Fibroblast of gingiva (primary cell): ENCODE measurements around the gene FHAD1.

Experiments used
- DNase-seq: peaks from one replicate; pipeline ENCODE4 v3.0.0-alpha.2; 2011; ENCODE audit warnings: low read depth

FHAD1 gene

DNA sequence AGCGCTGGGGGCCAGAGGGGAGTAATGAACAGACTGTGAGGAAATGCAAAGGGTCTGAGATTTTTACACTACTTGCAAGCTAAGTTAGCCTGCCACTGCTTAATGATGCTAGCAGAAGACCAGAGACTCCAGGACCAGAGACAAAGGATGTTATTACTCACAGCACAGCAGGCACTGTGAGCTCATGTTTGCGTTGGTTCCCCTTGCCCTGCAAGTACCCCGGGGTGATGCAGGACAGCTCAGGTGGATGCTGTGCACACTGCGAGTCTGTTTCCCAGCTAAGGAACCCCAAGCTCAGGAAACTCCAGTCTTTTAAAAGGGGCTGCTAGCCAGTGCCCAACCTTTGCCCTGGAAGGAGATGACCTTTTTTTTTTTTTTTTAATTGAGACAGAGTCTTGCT is 1.2 kb downstream of the FHAD1 start:
- no peak for DNase-seq

- DNase-seq: no peak
These were observed 2.1 kb downstream of the FHAD1 start for GRCh38 chr1:15249081-15249480.

- DNase-seq: no peak
These were observed 5.1 kb downstream of the FHAD1 start for GRCh38 chr1:15251857-15252835.

DNA sequence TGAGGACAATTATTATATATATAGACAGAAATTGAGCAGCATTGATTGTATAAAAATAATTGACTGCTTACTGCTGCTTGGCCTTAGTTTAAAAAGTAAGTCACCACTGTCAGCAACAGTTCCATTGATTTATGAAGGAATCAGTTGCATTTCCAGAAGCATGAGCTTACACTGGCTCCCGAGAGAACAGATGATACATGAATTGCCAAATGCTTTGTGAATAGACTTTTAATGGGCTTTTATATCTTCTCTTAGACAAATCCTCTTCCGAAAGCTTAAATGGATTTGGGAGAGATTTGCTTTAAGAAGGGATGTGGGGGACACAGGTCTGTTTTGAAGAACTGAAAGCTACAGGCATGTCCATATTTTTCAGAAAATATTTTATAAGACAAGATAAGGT is 7.5 kb downstream of the FHAD1 start:
- no peak for DNase-seq

DNA sequence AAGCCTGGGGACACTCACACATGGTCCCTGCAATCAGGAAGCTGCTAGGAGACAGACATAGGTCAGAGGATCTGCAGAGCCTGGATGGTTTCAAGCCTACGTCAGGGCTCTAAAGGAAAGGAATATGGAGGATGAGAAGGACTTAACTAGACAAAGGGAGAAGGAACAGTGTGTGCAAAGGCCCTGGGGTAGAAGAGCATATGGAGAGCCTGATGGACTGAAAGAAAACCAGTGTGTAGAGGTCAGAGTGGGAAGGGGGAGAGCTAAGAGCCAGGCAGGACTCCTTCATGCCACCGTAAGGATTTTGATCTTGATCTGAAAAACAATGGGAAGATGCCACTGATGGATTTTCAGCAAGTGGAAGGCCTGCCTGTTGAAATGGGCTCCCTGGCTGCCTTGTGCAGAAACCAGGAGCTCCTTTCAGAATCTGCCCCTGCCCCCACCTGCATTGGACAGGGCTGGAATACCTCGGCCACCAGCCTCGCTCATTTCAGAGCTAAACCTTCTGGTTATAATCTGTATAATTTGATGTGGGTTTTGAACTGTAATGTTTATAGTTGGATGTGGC is 8.6 kb downstream of the FHAD1 start:
- no peak for DNase-seq

DNA sequence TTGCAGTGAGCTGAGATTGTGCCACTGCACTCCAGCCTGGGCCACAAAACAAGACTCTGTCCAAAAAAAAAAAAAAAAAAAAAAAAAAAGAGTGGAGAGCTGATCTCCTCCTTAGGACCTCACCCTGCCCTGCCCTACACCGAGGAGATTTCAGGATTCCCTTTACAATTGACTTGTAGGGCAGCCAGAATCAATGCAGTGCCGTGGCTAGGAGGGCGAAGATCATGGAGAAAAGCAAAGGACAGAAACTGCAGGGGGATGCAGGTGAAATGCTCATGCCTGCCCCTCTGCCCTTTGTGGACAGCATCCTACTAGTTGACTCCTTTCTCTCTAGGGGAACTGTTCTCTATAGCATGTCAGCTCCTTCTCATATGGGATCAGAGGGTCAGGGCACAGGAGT is 9.6 kb downstream of the FHAD1 start:
- no peak for DNase-seq

- no peak for DNase-seq
These were observed 10.3 kb downstream of the FHAD1 start for GRCh38 chr1:15257309-15257708.

DNA sequence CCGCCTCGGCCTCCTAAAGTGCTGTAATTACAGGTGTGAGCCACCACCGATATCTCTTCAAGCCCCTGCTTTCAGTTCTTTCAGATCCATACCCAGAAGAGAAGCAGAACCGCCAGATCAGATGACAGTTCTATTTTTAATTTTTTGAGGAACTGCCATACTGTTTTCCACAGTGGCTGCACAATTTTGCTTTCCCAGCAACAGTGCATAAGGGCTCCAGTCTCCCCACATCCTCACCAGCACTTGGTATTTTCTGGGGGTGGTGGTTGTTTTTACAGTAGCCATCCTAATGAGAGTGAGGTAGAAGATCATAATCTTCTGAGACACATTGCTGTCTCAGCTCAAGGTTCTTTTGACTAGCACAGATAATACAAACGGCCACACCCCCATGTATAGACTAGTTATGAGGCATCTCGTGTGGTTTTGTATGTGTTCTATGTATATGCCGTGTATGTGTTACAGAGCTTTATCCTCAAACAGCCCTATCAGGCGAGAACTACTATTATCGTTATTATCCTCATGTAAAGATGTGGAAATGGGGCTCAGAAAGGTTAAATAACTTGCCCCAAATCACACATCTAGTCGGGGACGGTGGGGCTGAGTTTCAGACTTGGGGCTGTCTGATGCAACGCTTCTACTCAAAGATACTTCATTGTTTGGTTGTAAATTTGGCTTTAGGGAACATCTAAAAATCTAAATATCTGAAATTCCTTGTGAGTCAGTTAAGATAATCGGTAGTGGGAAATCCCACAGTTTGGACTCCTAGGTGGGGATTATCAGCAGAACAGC is 12.0 kb downstream of the FHAD1 start:
- no peak for DNase-seq

GRCh38 chr1:15259622-15260007 is 12.6 kb downstream of the FHAD1 start:
- no peak for DNase-seq

DNA sequence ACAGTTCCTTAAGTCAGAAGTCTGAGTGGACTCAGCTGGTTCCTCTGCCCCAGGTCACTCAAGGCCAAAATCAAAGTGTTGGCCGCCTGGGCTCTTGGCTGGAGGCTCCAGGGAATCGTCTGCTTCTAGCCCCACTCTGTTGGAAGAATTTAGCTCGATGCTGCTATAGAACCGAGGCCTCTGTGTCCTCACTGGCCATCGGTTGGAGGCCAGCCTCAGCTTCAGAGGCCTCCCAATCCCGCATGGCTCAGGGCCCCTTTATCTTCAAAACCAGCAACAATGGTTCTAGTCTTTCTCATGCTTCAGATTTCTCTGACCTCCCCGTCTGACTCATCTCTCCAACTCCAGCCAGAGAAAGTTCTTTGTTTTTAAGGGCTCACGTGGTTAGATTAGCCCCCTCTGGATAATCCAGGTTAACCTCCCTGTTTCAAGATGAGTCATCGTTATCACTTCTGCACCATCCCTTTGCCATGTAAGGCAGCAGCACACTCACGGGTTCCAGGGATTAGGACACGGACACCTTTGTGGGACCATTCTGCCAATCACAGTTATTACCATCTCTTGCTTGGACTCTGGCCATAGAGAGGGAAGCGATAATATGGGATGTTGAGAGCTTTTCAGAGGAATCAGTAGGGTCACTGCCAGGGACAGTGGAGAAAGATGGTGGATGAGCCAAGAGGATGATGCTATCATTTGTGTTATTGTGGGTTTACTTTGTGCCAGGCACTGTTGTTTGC is 13.6 kb downstream of the FHAD1 start:
- no peak for DNase-seq

DNA sequence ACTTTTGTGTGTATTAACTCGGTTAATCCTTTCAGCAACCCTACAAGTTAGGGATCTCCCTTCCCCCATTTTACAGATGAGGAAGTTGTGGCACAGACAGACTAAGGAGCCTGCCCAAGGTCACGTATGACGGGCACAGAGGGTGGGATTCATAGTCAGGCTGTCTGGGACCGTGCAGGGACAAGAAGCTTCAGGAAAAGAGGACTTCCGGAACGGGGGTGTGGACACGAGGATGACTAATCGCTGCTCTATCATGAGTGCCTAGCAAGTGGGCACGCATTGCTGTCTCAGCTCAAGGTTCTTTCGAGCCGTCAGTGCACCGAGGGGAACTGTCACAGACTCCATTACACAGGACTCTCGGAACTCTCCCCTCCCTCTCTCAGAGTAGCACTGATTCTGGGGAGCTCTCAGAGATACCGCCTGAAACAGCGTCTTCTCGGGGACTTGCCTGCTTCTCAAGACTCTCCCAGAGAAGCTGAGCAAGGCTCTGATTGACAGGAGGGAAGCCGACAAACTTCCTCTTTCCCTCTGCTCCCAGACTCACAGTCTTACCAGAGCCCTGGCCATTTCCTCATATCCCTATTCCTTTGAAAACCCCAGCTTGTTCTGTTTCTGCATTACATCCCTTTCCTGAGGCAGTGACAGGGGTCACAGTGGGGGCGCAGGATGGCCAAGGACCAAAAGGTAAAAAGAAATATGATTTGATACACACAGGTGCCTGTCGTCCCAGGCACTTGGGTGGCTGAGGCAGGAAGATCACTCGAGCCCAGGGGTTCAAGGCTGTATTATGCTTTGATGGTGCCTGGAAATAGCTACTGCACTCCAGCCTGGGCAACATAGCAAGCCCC is 14.4 kb downstream of the FHAD1 start:
- DNase-seq: no peak

- no peak for DNase-seq
These were observed 15.0 kb downstream of the FHAD1 start for GRCh38 chr1:15262003-15262377.

GRCh38 chr1:15262706-15263105 is 15.7 kb downstream of the FHAD1 start:
- DNase-seq: no peak

- DNase-seq: no peak
These were observed 17.7 kb downstream of the FHAD1 start for GRCh38 chr1:15264769-15265168.

DNA sequence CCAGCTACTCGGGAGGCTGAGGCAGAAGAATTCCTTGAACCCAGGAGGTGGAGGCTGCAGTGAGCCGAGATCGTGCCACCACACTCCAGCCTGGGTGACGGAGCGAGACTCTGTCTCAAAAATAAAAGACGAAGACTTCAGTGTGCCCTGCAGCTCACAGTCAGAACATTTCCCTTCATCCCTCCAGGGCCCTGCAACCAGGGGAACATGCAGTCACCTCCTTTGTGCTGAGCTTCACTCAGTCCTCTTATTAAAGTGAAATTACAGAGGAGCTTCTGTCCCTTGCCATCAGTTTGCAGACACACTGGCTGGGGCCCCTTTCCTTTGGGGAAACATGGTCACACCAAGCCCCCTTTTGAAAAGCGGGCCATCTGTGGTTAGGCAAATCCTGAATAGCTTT is 24.2 kb downstream of the FHAD1 start:
- DNase-seq: no peak

DNA sequence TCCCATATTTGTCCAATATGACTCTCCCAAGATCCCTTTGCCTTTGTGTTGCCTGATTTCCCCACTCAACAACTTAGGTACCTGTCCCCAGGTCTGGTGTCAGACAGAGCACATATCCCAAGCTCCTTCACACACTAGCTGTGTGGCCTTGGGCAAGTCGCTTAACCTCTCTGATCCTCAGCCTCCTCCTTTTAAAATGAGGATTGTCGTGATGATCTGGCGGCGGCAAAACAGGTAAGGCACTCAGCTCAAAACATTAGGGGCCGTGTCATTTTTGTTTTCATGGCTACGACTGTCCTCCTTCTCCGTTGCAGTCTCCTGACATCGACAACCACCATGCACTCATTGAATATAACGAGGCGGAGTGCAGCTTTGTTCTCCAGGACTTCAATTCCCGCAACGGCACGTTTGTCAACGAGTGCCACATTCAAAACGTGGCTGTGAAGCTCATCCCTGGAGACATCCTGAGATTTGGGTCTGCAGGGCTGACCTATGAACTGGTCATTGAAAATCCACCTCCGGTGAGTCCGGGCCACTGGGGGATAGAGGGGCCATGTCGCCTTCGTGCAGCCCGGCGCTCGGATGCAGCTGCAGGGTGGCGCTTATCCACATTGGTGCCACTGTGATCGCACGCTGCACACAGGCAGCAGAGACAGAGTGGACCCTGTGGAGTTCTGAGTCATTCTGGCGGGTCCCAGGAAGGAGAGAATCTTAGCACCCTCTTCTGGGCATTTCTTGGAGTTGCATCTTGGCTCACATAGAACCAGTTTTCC is 25.2 kb downstream of the FHAD1 start:
- DNase-seq: peak; percentile 55

GRCh38 chr1:15272782-15273127 is 25.7 kb downstream of the FHAD1 start:
- DNase-seq: no peak

- no peak for DNase-seq
These were observed 26.3 kb downstream of the FHAD1 start for GRCh38 chr1:15273274-15273673.

DNA sequence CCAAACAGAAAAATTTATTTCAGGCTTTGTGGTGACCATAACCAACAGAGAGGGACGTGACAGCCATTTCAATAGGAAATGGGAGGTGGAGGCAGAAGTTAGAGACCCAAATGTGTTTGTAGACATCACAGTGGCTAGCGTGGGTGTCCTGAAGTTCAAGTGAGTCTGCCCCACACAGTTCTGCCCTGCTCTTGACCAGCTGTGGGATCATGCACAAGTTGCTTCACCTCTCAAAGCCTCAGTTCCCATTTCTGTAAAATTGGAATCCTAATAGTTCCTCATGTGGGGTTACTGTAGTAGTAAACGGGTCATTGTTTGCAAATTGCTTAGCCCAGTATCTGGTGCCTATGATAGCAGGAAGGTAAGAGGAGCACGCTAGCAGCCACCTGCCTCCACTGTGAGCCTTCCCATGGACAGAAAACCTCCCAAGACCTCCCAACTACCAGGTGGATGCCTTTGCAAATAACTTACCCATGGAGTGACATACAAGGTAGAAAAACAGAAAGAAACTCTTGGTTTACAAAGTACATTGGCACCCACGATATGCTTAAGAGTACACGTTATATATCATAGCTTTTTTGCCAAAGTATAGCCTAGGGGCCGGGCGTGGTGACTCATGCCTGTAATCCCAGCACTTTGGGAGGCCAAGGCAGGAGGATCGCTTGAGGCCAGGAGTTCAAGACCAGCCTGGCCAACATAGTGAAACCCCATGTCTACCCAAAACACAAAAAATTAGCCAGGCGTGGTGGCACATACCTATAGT is 29.1 kb downstream of the FHAD1 start:
- DNase-seq: no peak
